HCT116 (cell line): ENCODE data around the gene DIP2C. TPM values are rescaled to one million over a fixed set of nuclear protein-coding genes. Genes with fewer than 3 reads are reported as not detected.

Experiments
- ATAC-seq: fragments of 200-7000 bp; cut with Tn5 transposase; 2 replicates; pipeline ENCODE4 v1.9.1; 2020; ENCODE audit warnings: mild to moderate bottlenecking, moderate library complexity
- BruUV-seq: library from RNA; stranded (reverse); fragments of 400-500 nt; replicated peaks from 2 replicates; lab custom pipeline; 2021; lab: Mats Ljungman, UMichigan
- CTCF ChIA-PET: fragments of 300-600 bp; sonication (Branson Sonifier 250); formaldehyde crosslinking; loops from one replicate; lab custom pipeline; 2021; ENCODE audit warnings: antibody characterized with exemption; lab: Charles Lee
- POLR2A ChIA-PET: fragments of 300-600, 350-600 bp; sonication (Branson Sonifier 250); formaldehyde crosslinking; loops from one replicate; lab custom pipeline; 2021; ENCODE audit warnings: antibody characterized with exemption; lab: Charles Lee
- RAD21 ChIA-PET, 2 experiments: fragments of 300-600 bp; sonication (Branson Sonifier 250); formaldehyde crosslinking; loops; one replicate each; lab custom pipeline; 2023; ENCODE audit warnings: low total read pairs in 2 of 2; ENCODE audit not compliant: uncharacterized antibody in 2 of 2, unreplicated experiment in 2 of 2, low non-redundant PET in 1 of 2; lab: Charles Lee
- DNase-seq: peaks from one replicate; pipeline ENCODE4 v3.0.0-alpha.2; 2010; ENCODE audit warnings: low read depth, low spot score
- H2AFZ ChIP-seq: fragments of 200-600 bp; shearing (Covaris generic), sonication (generic); 2 replicates; pipeline ENCODE4 v1.6.1; 2017; ENCODE audit warnings: low read depth, mixed run types, mixed read lengths, antibody characterized with exemption, low read length; ENCODE audit not compliant: poor library complexity, severe bottlenecking
- H3K27ac ChIP-seq: 2 replicates; pipeline ENCODE4 v1.5.1; 2012; ENCODE audit warnings: low read depth, low read length
- H3K27me3 ChIP-seq: fragments of 200-600 bp; sonication (generic); 2 replicates; pipeline ENCODE4 v1.6.1; 2016; ENCODE audit warnings: mixed run types, low read length, mixed read lengths; ENCODE audit not compliant: insufficient read depth
- H3K36me3 ChIP-seq, 2 experiments: fragments of 200-500 bp in 1 of 2; fragments of 200-600 bp in 1 of 2; sonication (Bioruptor generic) in 1 of 2; sonication (generic) in 1 of 2; 2 replicates each; pipeline versions ENCODE4 v1.5.1 to v1.6.1; 2014 to 2016; ENCODE audit warnings: low read length in 2 of 2, inconsistent platforms in 1 of 2, mixed read lengths in 1 of 2, mixed run types in 1 of 2; ENCODE audit not compliant: insufficient read depth in 2 of 2, control insufficient read depth in 1 of 2
- H3K4me1 ChIP-seq, 2 experiments: fragments of 200-600 bp in 1 of 2; sonication (generic) in 1 of 2; 2 replicates each; pipeline versions ENCODE4 v1.5.1 to v1.6.1; 2012 to 2017; ENCODE audit warnings: low read length in 2 of 2, inconsistent platforms in 1 of 2, mild to moderate bottlenecking in 1 of 2, mixed read lengths in 1 of 2, mixed run types in 1 of 2, moderate library complexity in 1 of 2; ENCODE audit not compliant: insufficient read depth in 2 of 2, control insufficient read depth in 1 of 2
- H3K4me2 ChIP-seq: fragments of 200-600 bp; sonication (generic); 2 replicates; pipeline ENCODE4 v1.6.1; 2017; ENCODE audit warnings: mixed run types, low read length, mixed read lengths
- H3K4me3 ChIP-seq, 2 experiments: fragments of 200-600 bp in 1 of 2; sonication (generic) in 1 of 2; replicated peaks in 1 of 2; 2 replicates each; pipeline ENCODE4 v1.5.1; 2011 to 2016; ENCODE audit warnings: low read length in 2 of 2, control low read depth in 1 of 2, low read depth in 1 of 2, mild to moderate bottlenecking in 1 of 2, mixed read lengths in 1 of 2, mixed run types in 1 of 2
- H3K79me2 ChIP-seq: fragments of 200-600 bp; sonication (generic); 2 replicates; pipeline ENCODE4 v1.6.1; 2017; ENCODE audit warnings: mild to moderate bottlenecking, mixed run types, low read length, moderate library complexity, mixed read lengths; ENCODE audit not compliant: insufficient read depth
- H3K9ac ChIP-seq: fragments of 200-600 bp; sonication (generic); 2 replicates; pipeline ENCODE4 v1.6.1; 2016; ENCODE audit warnings: low read length, mixed read lengths
- H3K9me2 ChIP-seq: fragments of 200-600 bp; sonication (generic), shearing (Covaris generic); 2 replicates; pipeline ENCODE4 v1.6.1; 2017; ENCODE audit warnings: mixed run types, mild to moderate bottlenecking, moderate library complexity; ENCODE audit not compliant: insufficient read depth
- H3K9me3 ChIP-seq, 2 experiments: fragments of 200-500 bp in 1 of 2; fragments of 200-600 bp in 1 of 2; sonication (Bioruptor generic) in 1 of 2; sonication (generic) in 1 of 2; 2 replicates each; pipeline ENCODE4 v1.6.1; 2014 to 2017; ENCODE audit warnings: low read length in 2 of 2, mixed read lengths in 2 of 2, inconsistent platforms in 1 of 2, low read depth in 1 of 2, mild to moderate bottlenecking in 1 of 2, mixed run types in 1 of 2, moderate library complexity in 1 of 2; ENCODE audit not compliant: control insufficient read depth in 1 of 2, insufficient read depth in 1 of 2
- H4K20me1 ChIP-seq: fragments of 200-600 bp; sonication (generic), shearing (Covaris generic); 2 replicates; pipeline ENCODE4 v1.6.1; 2017; ENCODE audit warnings: mixed run types, mild to moderate bottlenecking, moderate library complexity; ENCODE audit not compliant: insufficient read depth
- CEBPB ChIP-seq: IDR thresholded peaks from 2 replicates; pipeline ENCODE4 v1.6.1; 2012; ENCODE audit warnings: low read depth
- ELF1 ChIP-seq: IDR thresholded peaks from 2 replicates; pipeline ENCODE4 v1.6.1; 2012; ENCODE audit warnings: low read depth, borderline replicate concordance
- EZH2 ChIP-seq: fragments of 200-600 bp; sonication (generic); IDR thresholded peaks from 2 replicates; pipeline ENCODE4 v1.6.1; 2017; ENCODE audit warnings: antibody characterized with exemption, mixed run types
- FOSL1 ChIP-seq: IDR thresholded peaks from 2 replicates; pipeline ENCODE4 v1.6.1; 2012; ENCODE audit warnings: low read depth
- JUND ChIP-seq: IDR thresholded peaks from 2 replicates; pipeline ENCODE4 v1.6.1; 2012
- POLR2A ChIP-seq: IDR thresholded peaks from 2 replicates; pipeline ENCODE4 v1.7.0; 2011; ENCODE audit warnings: borderline replicate concordance; ENCODE audit not compliant: insufficient read depth, insufficient read length; ENCODE audit errors: extremely low read depth
- RAD21 ChIP-seq: IDR thresholded peaks from 2 replicates; pipeline ENCODE4 v1.6.1; 2012; ENCODE audit warnings: low read depth, mild to moderate bottlenecking
- SIN3A ChIP-seq: IDR thresholded peaks from 2 replicates; pipeline ENCODE4 v1.6.1; 2012; ENCODE audit warnings: low read depth
- SP1 ChIP-seq: IDR thresholded peaks from 2 replicates; pipeline ENCODE4 v1.6.1; 2012; ENCODE audit warnings: low read depth
- TCF7L2 ChIP-seq: IDR thresholded peaks from 2 replicates; pipeline ENCODE4 v1.7.0; 2011; ENCODE audit warnings: borderline replicate concordance, inconsistent platforms; ENCODE audit not compliant: insufficient read depth, insufficient read length; ENCODE audit errors: extremely low read depth
- YY1 ChIP-seq: IDR thresholded peaks from 2 replicates; pipeline ENCODE4 v1.6.1; 2011; ENCODE audit warnings: low read length, low read depth, moderate library complexity, mild to moderate bottlenecking; ENCODE audit not compliant: insufficient replicate concordance; ENCODE audit errors: extremely low read depth
- intact Hi-C: fragments of 100-400 bp; cut with micrococcal nuclease; formaldehyde crosslinking; loops from 2 replicates; pipeline ENCODE4 v1.10.0; 2022
- total RNA-seq: library from RNA; stranded (reverse); gene quantifications from one replicate; pipeline ENCODE4 v1.2.1, GENCODE V29; 2021; ENCODE audit not compliant: unreplicated experiment
- TF ChIP-seq, protein P1 (sequence below), 3 experiments: fragments of 200-600 bp in 1 of 3; sonication (generic) in 1 of 3; IDR thresholded peaks in 2 of 3; conservative IDR thresholded peaks in 1 of 3; 2 replicates each; pipeline ENCODE4 v1.5.1; 2012 to 2017; ENCODE audit warnings: low read depth in 2 of 3, low read length in 2 of 3, antibody characterized with exemption in 1 of 3, borderline replicate concordance in 1 of 3, control low read depth in 1 of 3, mild to moderate bottlenecking in 1 of 3, mixed read lengths in 1 of 3, mixed run types in 1 of 3, moderate library complexity in 1 of 3; ENCODE audit not compliant: insufficient read depth in 1 of 3
- TF ChIP-seq, protein P2 (sequence below): IDR thresholded peaks from 2 replicates; pipeline ENCODE4 v1.6.1; 2011; ENCODE audit warnings: mild to moderate bottlenecking, low read length, moderate library complexity; ENCODE audit not compliant: insufficient replicate concordance; ENCODE audit errors: extremely low read depth
- TF ChIP-seq, protein P3 (sequence below): IDR thresholded peaks from 2 replicates; pipeline ENCODE4 v1.6.1; 2012; ENCODE audit warnings: low read depth
- TF ChIP-seq, protein P4 (sequence below): IDR thresholded peaks from 2 replicates; pipeline ENCODE4 v1.6.1; 2012

DIP2C gene
- total RNA-seq, 1 experiment from 2014 or later: 15.4 TPM

DNA sequence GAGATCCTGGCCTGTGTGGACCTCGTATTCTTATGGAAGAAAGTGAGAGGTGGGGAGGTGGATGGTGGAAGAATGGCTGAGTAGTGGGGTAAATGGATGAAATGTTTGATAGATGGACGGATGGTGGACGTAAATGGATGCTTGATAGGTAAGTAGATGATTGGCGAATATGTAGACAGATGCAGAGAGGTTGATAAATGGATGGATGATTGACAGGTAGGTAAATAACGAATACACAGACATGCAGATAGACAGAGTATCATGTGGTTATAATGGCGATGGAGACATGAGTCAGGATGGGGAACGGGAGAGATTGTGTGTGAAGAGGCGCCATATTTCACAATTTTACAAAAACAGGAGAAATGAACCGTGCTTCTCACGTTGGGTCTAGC, 219.5 kb downstream of the DIP2C start (continued):
- TF ChIP-seq, protein P1, sequence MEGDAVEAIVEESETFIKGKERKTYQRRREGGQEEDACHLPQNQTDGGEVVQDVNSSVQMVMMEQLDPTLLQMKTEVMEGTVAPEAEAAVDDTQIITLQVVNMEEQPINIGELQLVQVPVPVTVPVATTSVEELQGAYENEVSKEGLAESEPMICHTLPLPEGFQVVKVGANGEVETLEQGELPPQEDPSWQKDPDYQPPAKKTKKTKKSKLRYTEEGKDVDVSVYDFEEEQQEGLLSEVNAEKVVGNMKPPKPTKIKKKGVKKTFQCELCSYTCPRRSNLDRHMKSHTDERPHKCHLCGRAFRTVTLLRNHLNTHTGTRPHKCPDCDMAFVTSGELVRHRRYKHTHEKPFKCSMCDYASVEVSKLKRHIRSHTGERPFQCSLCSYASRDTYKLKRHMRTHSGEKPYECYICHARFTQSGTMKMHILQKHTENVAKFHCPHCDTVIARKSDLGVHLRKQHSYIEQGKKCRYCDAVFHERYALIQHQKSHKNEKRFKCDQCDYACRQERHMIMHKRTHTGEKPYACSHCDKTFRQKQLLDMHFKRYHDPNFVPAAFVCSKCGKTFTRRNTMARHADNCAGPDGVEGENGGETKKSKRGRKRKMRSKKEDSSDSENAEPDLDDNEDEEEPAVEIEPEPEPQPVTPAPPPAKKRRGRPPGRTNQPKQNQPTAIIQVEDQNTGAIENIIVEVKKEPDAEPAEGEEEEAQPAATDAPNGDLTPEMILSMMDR (IDR thresholded peaks at IDR 0.05 in 2 of 3, conservative IDR thresholded peaks at IDR 0.05 in 1 of 3; ENCODE audit: borderline replicate concordance in 1 of 3, insufficient read depth in 1 of 3, low read depth in 2 of 3, low read length in 2 of 3): no peak
- no peak for TF ChIP-seq SIN3A

DNA sequence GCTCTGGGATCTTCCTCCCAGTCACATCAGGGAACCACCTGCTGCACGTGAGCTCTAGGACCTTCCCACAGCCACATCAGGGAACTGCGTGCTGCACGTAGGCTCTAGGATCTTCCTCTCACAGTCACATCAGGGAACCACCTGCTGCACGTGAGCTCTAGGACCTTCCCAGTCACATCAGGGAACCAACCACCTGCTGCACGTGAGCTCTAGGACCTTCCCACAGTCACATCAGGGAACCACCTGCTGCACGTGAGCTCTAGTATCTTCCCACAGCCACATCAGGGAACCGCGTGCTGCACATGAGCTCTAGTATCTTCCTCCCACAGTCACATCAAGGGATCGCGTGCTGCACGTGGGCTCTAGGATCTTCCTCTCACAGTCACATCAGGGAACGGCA, 229.7 kb downstream of the DIP2C start:
- no TSS peak for BruUV-seq
- ChIA-PET POLR2A (no interaction called here), CTCF (no interaction called here)

More for the DNA sequence above, 229.7 kb downstream of the DIP2C start:
- DNase-seq (no peak), ATAC-seq (no peak)
- no peaks in the 10 kb centered on the region for H3K9me3 ChIP-seq
- TF ChIP-seq ELF1 (no peak), JUND (no peak), CEBPB (no peak), EZH2 (no peak), TCF7L2 (no peak), RAD21 (no peak), POLR2A (no peak), YY1 (no peak), FOSL1 (no peak), SIN3A (no peak), SP1 (no peak)
- TF ChIP-seq, protein P2, sequence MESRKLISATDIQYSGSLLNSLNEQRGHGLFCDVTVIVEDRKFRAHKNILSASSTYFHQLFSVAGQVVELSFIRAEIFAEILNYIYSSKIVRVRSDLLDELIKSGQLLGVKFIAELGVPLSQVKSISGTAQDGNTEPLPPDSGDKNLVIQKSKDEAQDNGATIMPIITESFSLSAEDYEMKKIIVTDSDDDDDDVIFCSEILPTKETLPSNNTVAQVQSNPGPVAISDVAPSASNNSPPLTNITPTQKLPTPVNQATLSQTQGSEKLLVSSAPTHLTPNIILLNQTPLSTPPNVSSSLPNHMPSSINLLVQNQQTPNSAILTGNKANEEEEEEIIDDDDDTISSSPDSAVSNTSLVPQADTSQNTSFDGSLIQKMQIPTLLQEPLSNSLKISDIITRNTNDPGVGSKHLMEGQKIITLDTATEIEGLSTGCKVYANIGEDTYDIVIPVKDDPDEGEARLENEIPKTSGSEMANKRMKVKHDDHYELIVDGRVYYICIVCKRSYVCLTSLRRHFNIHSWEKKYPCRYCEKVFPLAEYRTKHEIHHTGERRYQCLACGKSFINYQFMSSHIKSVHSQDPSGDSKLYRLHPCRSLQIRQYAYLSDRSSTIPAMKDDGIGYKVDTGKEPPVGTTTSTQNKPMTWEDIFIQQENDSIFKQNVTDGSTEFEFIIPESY: no peak
- TF ChIP-seq, protein P3, sequence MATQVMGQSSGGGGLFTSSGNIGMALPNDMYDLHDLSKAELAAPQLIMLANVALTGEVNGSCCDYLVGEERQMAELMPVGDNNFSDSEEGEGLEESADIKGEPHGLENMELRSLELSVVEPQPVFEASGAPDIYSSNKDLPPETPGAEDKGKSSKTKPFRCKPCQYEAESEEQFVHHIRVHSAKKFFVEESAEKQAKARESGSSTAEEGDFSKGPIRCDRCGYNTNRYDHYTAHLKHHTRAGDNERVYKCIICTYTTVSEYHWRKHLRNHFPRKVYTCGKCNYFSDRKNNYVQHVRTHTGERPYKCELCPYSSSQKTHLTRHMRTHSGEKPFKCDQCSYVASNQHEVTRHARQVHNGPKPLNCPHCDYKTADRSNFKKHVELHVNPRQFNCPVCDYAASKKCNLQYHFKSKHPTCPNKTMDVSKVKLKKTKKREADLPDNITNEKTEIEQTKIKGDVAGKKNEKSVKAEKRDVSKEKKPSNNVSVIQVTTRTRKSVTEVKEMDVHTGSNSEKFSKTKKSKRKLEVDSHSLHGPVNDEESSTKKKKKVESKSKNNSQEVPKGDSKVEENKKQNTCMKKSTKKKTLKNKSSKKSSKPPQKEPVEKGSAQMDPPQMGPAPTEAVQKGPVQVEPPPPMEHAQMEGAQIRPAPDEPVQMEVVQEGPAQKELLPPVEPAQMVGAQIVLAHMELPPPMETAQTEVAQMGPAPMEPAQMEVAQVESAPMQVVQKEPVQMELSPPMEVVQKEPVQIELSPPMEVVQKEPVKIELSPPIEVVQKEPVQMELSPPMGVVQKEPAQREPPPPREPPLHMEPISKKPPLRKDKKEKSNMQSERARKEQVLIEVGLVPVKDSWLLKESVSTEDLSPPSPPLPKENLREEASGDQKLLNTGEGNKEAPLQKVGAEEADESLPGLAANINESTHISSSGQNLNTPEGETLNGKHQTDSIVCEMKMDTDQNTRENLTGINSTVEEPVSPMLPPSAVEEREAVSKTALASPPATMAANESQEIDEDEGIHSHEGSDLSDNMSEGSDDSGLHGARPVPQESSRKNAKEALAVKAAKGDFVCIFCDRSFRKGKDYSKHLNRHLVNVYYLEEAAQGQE: no peak
- TF ChIP-seq, protein P4, sequence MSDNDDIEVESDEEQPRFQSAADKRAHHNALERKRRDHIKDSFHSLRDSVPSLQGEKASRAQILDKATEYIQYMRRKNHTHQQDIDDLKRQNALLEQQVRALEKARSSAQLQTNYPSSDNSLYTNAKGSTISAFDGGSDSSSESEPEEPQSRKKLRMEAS: no peak
- H3K4me1 ChIP-seq: peaks cover 6% of the 10 kb centered on the region in 2 experiments
- H3K36me3 ChIP-seq: no peaks in the 10 kb centered on the region
- no peak overlapping the region for H3K4me3 ChIP-seq
- intact Hi-C loops: no loop called here
- no peak overlapping the region for H2AFZ ChIP-seq
- H3K27me3 ChIP-seq: no peaks in the 10 kb centered on the region
- H3K9me2 ChIP-seq: no peaks in the 10 kb centered on the region
- H4K20me1 ChIP-seq: no peaks in the 10 kb centered on the region
- no peaks in the 10 kb centered on the region for H3K79me2 ChIP-seq
- RAD21 ChIA-PET: no interaction called here
- no peak overlapping the region for H3K27ac ChIP-seq
- no peak overlapping the region for H3K4me2 ChIP-seq
- H3K9ac ChIP-seq: no peak overlapping the region
